GM12878 (cell line): ENCODE data around the gene AMBRA1. TPM values are rescaled to one million over a fixed set of nuclear protein-coding genes. Genes with fewer than 3 reads are reported as not detected.

Experiments used
- ATAC-seq: fragments of 200-7000 bp; cut with Tn5 transposase; 3 replicates; pipeline ENCODE4 v1.9.1; 2020; ENCODE audit warnings: mild to moderate bottlenecking, moderate library complexity
- BruUV-seq: library from RNA; stranded (reverse); fragments of 400-500 nt; replicated peaks from 2 replicates; lab custom pipeline; 2021; lab: Mats Ljungman, UMichigan
- CTCF ChIA-PET: fragments of 300-600 bp; sonication (Branson Sonifier 250); formaldehyde crosslinking; extraction: SDS; loops from one replicate; lab custom pipeline; 2021; ENCODE audit warnings: inconsistent platforms; lab: Yijun Ruan, JAX
- POLR2A ChIA-PET: fragments of 350-600 bp; formaldehyde crosslinking; extraction: SDS; loops from one replicate; lab custom pipeline; 2021; ENCODE audit warnings: inconsistent platforms; lab: Charles Lee
- RAD21 ChIA-PET: fragments of 300-600 bp; sonication (Branson Sonifier 250); formaldehyde crosslinking; loops from one replicate; lab custom pipeline; 2023; ENCODE audit warnings: antibody characterized with exemption; ENCODE audit not compliant: unreplicated experiment; lab: Charles Lee
- SMC1A ChIA-PET: fragments of 300-600 bp; sonication (Branson Sonifier 250); formaldehyde crosslinking; loops from one replicate; lab custom pipeline; 2023; ENCODE audit not compliant: unreplicated experiment, uncharacterized antibody; lab: Charles Lee
- DNase-seq: peaks from one replicate; pipeline ENCODE4 v3.0.0-alpha.2; 2011; ENCODE audit warnings: low read depth, low spot score
- FAIRE-seq: peaks from 3 replicates; lab custom pipeline; 2011; peaks lifted over from hg19 to GRCh38; lab: Jason Lieb, UNC
- H2AFZ ChIP-seq: 2 replicates; pipeline ENCODE4 v1.6.0; 2011; ENCODE audit warnings: low read depth, low read length, control low read depth; ENCODE audit not compliant: control insufficient read depth
- H3K27ac ChIP-seq: 2 replicates; pipeline ENCODE4 v1.5.1; 2011; ENCODE audit warnings: control low read depth; ENCODE audit not compliant: control insufficient read depth, insufficient read depth
- H3K27me3 ChIP-seq, 2 experiments: replicated peaks in 1 of 2; 2 replicates each; pipeline versions ENCODE4 v1.6.0 to v1.6.1; 2011; ENCODE audit warnings: low read length in 1 of 2; ENCODE audit not compliant: control insufficient read depth in 2 of 2, insufficient read depth in 2 of 2
- H3K36me3 ChIP-seq, 2 experiments: 2 replicates each; pipeline ENCODE4 v1.5.1; 2011; ENCODE audit warnings: low read length in 1 of 2; ENCODE audit not compliant: control insufficient read depth in 2 of 2, insufficient read depth in 2 of 2
- H3K4me1 ChIP-seq: 2 replicates; pipeline ENCODE4 v1.6.1; 2011; ENCODE audit warnings: mild to moderate bottlenecking, low read length, moderate library complexity, mixed read lengths; ENCODE audit not compliant: control insufficient read depth, insufficient read depth
- H3K4me2 ChIP-seq: 2 replicates; pipeline ENCODE4 v1.6.0; 2011; ENCODE audit warnings: control low read depth; ENCODE audit not compliant: control insufficient read depth, insufficient read depth
- H3K4me3 ChIP-seq: fragments of 200-600 bp; sonication (generic); 2 replicates; pipeline ENCODE4 v1.5.1; 2016
- H3K79me2 ChIP-seq: 2 replicates; pipeline ENCODE4 v1.6.0; 2011; ENCODE audit warnings: low read length; ENCODE audit not compliant: control insufficient read depth, insufficient read depth
- H3K9ac ChIP-seq: 2 replicates; pipeline ENCODE4 v1.8.0; 2011; ENCODE audit warnings: low read length, control low read depth, mixed read lengths; ENCODE audit not compliant: control insufficient read depth, insufficient read depth
- H3K9me3 ChIP-seq: replicated peaks from 3 replicates; pipeline ENCODE4 v1.5.1; 2011; ENCODE audit warnings: mild to moderate bottlenecking, low read length; ENCODE audit not compliant: control insufficient read depth, insufficient read depth
- H4K20me1 ChIP-seq: 2 replicates; pipeline ENCODE4 v1.6.0; 2011; ENCODE audit not compliant: control insufficient read depth, insufficient read depth
- E4F1 ChIP-seq: fragments of 450-650 bp; IDR thresholded peaks from 2 replicates; pipeline ENCODE4 v1.6.1; 2018; ENCODE audit warnings: borderline replicate concordance, mild to moderate bottlenecking; ENCODE audit not compliant: partially characterized antibody
- JUND ChIP-seq: IDR thresholded peaks from 2 replicates; pipeline ENCODE4 v1.6.1; 2012; ENCODE audit warnings: low read depth, mild to moderate bottlenecking, low read length, improper control_type of control experiment, moderate library complexity
- MXI1 ChIP-seq: fragments of 150-350 bp; IDR thresholded peaks from 2 replicates; pipeline ENCODE4 v1.6.1; 2011; ENCODE audit warnings: low read depth, mild to moderate bottlenecking, inconsistent platforms, low read length, improper control_type of control experiment
- PAX8 ChIP-seq: fragments of 450-650 bp; IDR thresholded peaks from 2 replicates; pipeline ENCODE4 v1.6.1; 2017; ENCODE audit warnings: mild to moderate bottlenecking, moderate library complexity
- PML ChIP-seq: IDR thresholded peaks from 2 replicates; pipeline ENCODE4 v1.6.1; 2012; ENCODE audit warnings: low read length, inconsistent platforms
- POLR2AphosphoS5 ChIP-seq: IDR thresholded peaks from 2 replicates; pipeline ENCODE4 v1.6.1; 2011; ENCODE audit warnings: mild to moderate bottlenecking, low read length, inconsistent platforms
- RB1 ChIP-seq: fragments of 450-650 bp; formaldehyde crosslinking; IDR thresholded peaks from 2 replicates; pipeline ENCODE4 v1.6.1; 2017; ENCODE audit warnings: mild to moderate bottlenecking, borderline replicate concordance
- SREBF1 ChIP-seq: IDR thresholded peaks from 2 replicates; pipeline ENCODE4 v1.6.1; 2012; ENCODE audit warnings: mild to moderate bottlenecking, low read length
- SUZ12 ChIP-seq: fragments of 200-600 bp; sonication (generic); IDR thresholded peaks from one replicate; pipeline ENCODE4 v1.6.1; 2018; ENCODE audit warnings: antibody characterized with exemption, mild to moderate bottlenecking; ENCODE audit not compliant: unreplicated experiment
- TCF12 ChIP-seq: IDR thresholded peaks from 2 replicates; pipeline ENCODE4 v1.6.1; 2011; ENCODE audit warnings: low read depth, mild to moderate bottlenecking, low read length
- ZNF384 ChIP-seq: IDR thresholded peaks from 2 replicates; pipeline ENCODE4 v1.6.1; 2012; ENCODE audit warnings: low read depth, mild to moderate bottlenecking, low read length, improper control_type of control experiment, borderline replicate concordance
- WGBS: methylation state at CpG from one replicate; pipeline ENCODE4 v1.1.6; 2016; ENCODE audit warnings: low lambda C conversion rate; ENCODE audit not compliant: insufficient replicate concordance, insufficient coverage; ENCODE audit errors: missing lambda C conversion rate; 5-methylcytosine and 5-hydroxymethylcytosine counted together
- in situ Hi-C: fragments of 300-500 bp; cut with MboI; formaldehyde crosslinking; loops from 9 replicates; pipeline ENCODE4 v1.14.3; 2018; ENCODE audit warnings: mixed read lengths
- intact Hi-C: fragments of 100-400 bp; cut with micrococcal nuclease; formaldehyde crosslinking; loops from one replicate; pipeline ENCODE4 v1.14.2; 2022; ENCODE audit not compliant: unreplicated experiment
- polyA plus RNA-seq, 11 experiments: library from polyadenylated mRNA; depleted of rRNA in 4 of 11; unstranded in 6 of 11; stranded (reverse) in 5 of 11; fragments of >200 nt; fragmentation: Nextera tagmentation in 4 of 11; fragmentation: Illumina TruSeq in 1 of 11; extraction: Ambion mirVana in 4 of 11; extraction: Trizol in 1 of 11; gene quantifications; 1 replicate in 1 of 11; 2 replicates in 10 of 11; pipeline versions ENCODE4 v1.2.1 to v1.2.3, GENCODE V29; 2011 to 2016; ENCODE audit warnings: inconsistent platforms in 2 of 11, missing spikeins in 2 of 11, low read depth in 1 of 11
- total RNA-seq, 4 experiments: library from RNA; depleted of rRNA in 3 of 4; stranded (reverse); fragments of >200 nt in 3 of 4; fragmentation: Illumina TruSeq in 1 of 4; extraction: Trizol in 1 of 4; gene quantifications; 2 replicates each; pipeline versions ENCODE4 v1.2.1 to v1.2.3, GENCODE V29; 2013 to 2021

AMBRA1 gene
- total and polyA plus RNA-seq, 10 of the 15 experiments (the other 5 are each of a cell fraction or from before 2014, with no cell fraction given) = 0.57 to 34.3 (median 13.7) TPM

DNA sequence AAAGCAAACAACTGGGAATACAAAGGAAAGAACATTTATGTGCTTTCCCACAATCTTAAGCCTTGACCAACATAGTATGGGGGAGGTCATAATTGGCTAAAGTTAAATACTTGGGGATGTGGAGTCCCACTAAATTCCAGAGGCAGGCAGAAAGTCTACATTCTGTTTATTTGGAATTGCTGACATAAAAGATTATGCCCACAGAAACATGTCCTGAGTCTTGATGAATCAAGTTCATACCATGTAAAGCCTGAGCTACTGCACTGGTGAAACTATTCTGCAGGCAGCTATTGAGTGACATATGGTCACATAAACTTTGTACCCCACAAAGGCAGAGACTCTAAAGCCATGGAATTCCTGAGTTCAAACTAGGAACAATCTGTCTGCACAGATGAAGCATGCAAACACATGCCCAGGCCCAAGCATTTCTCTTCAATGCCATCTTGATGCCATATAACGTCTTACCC lies 132.3 kb downstream of the AMBRA1 start:
- H3K36me3 ChIP-seq = peaks cover 0 to 3% of the 10 kb centered on the region in 2 experiments; a peak in 2 of 4 replicates
- H3K79me2 ChIP-seq = no peaks in the 10 kb centered on the region
- H3K9me3 ChIP-seq = no peaks in the 10 kb centered on the region
- no peak overlapping the region for H3K27ac ChIP-seq
- no peaks in the 10 kb centered on the region for H4K20me1 ChIP-seq
- no peak for FAIRE-seq
- TF ChIP-seq E4F1 = no peak
- TF ChIP-seq PAX8 = no peak
- TF ChIP-seq MXI1 = no peak
- TF ChIP-seq RB1 = no peak
- TF ChIP-seq PML = no peak
- no peak for TF ChIP-seq TCF12
- TF ChIP-seq SREBF1 = no peak
- no peak for TF ChIP-seq POLR2AphosphoS5
- no peak for TF ChIP-seq ZNF384
- TF ChIP-seq SUZ12 = no peak
- no peak for TF ChIP-seq JUND
- H3K4me1 ChIP-seq = no peaks in the 10 kb centered on the region
- POLR2A ChIA-PET = interaction anchor here (0.6 to 1.0 kb wide), 2 partner anchors 15 to 144 kb away, joined by 3 to 5 read pairs; no protein-coding TSS in a partner anchor
- ATAC-seq = no peak
- no peak overlapping the region for H3K4me2 ChIP-seq
- RAD21 ChIA-PET = interaction anchor here (0.6 to 1.3 kb wide), 3 partner anchors 17 to 28 kb away, joined by 3 to 5 read pairs (median 3); no protein-coding TSS in a partner anchor
- BruUV-seq = no TSS peak
- H2AFZ ChIP-seq = no peak overlapping the region
- no peaks in the 10 kb centered on the region for H3K27me3 ChIP-seq
- CTCF ChIA-PET = interaction anchor here (1.0 to 1.6 kb wide), 3 partner anchors 9 to 21 kb away, joined by 3 read pairs; no protein-coding TSS in a partner anchor
- intact Hi-C loops (no loop called here), in situ Hi-C loops (no loop called here)
- 73% methylated on average over 1 of the region's 1 CpG for WGBS
- DNase-seq = no peak
- SMC1A ChIA-PET = interaction anchor here (1.0 to 3.4 kb wide), 4 partner anchors 10 to 29 kb away, joined by 4 to 12 read pairs (median 6); no protein-coding TSS in a partner anchor
- no peak overlapping the region for H3K9ac ChIP-seq
- no peak overlapping the region for H3K4me3 ChIP-seq
